Activated CD4-positive, alpha-beta T cell treated with anti-CD3 and anti-CD28 coated beads, Interleukin-2, amount 10 ng/mL, durations not matched to agents 7 days and 5 days (primary cell): Measurements from ENCODE around the gene OMG. TPM values are rescaled to one million over a fixed set of nuclear protein-coding genes. Genes with fewer than 3 reads are reported as not detected.

Source experiments
- CTCF ChIA-PET: fragments of 350-600 bp; sonication (Branson Sonifier 250); formaldehyde crosslinking; loops from one replicate; lab custom pipeline; 2021; ENCODE audit warnings: antibody characterized with exemption; lab: Charles Lee
- POLR2A ChIA-PET: fragments of 350-600 bp; sonication (Branson Sonifier 250); formaldehyde crosslinking; loops from one replicate; lab custom pipeline; 2021; ENCODE audit warnings: antibody characterized with exemption; lab: Charles Lee
- DNase-seq: peaks from one replicate; pipeline ENCODE4 v3.0.0-alpha.2; 2020
- H3K27ac Mint-ChIP-seq: one replicate; pipeline ENCODE4 v1.8.0; 2021; ENCODE audit warnings: mild to moderate bottlenecking, moderate library complexity, mixed read lengths
- H3K27me3 Mint-ChIP-seq: one replicate; pipeline ENCODE4 v1.8.0; 2021; ENCODE audit warnings: mixed read lengths
- H3K36me3 Mint-ChIP-seq: one replicate; pipeline ENCODE4 v1.8.0; 2021; ENCODE audit warnings: low read depth, mixed read lengths
- H3K4me1 Mint-ChIP-seq: one replicate; pipeline ENCODE4 v1.8.0; 2021; ENCODE audit warnings: mixed read lengths
- H3K4me3 Mint-ChIP-seq: one replicate; pipeline ENCODE4 v1.8.0; 2021; ENCODE audit warnings: mild to moderate bottlenecking, moderate library complexity, mixed read lengths
- H3K9me3 Mint-ChIP-seq: one replicate; pipeline ENCODE4 v1.8.0; 2021; ENCODE audit warnings: mixed read lengths
- total RNA-seq, 2 experiments: library from RNA; stranded (reverse); gene quantifications; one replicate each; pipeline ENCODE4 v1.2.3, GENCODE V29; 2021

The OMG gene
- total RNA-seq, 2 experiments from 2014 or later: 0.44 to 0.62 TPM

DNA sequence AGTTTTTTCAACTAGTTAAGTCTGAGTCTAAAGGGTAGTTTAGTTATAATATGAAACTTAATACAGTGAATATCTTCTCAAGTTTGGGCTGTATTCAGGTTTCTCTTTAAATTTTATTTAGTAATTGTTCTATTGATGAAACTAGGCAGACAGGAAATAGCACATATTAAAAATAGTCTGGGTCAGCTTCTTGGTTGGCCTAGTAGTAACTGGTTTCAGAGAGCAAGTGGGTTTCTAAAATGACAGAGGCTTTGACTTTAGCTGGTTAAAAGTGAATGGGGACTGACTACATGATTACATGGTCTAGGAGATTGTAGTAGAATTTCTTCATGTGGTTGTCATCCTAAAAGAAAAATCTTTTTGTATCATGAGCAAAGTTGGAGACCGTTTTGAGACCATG is 46.8 kb downstream of the OMG start:
- H3K36me3 Mint-ChIP-seq: no peaks in the 10 kb centered on the region
- H3K27me3 Mint-ChIP-seq: no peaks in the 10 kb centered on the region
- H3K9me3 Mint-ChIP-seq: no peaks in the 10 kb centered on the region
- DNase-seq: no peak
- ChIA-PET POLR2A (no interaction called here), CTCF (no interaction called here)
- H3K27ac Mint-ChIP-seq: no peak overlapping the region
- no peaks in the 10 kb centered on the region for H3K4me1 Mint-ChIP-seq
- H3K4me3 Mint-ChIP-seq: no peak overlapping the region

DNA sequence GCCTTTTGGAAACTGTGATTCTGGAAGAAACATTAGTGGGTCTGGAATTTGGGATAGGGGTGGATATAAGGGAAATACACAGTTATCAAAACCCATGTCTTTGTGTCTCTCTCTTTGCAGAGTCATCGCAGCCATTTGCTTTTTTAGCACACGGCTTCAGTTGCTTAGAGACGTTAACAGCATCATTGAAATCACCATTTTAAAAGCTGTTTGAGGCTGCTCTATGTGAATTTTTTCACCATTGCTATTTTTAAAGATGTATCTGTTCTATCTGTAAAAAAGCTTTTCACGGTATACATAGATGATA is 47.3 kb downstream of the OMG start:
- Mint-ChIP-seq H3K4me3 (no peak overlapping the region), H3K36me3 (no peaks in the 10 kb centered on the region), H3K27me3 (no peaks in the 10 kb centered on the region), H3K9me3 (no peaks in the 10 kb centered on the region), H3K27ac (no peak overlapping the region), H3K4me1 (no peaks in the 10 kb centered on the region)
- no peak for DNase-seq
- ChIA-PET POLR2A (no interaction called here), CTCF (no interaction called here)

DNA sequence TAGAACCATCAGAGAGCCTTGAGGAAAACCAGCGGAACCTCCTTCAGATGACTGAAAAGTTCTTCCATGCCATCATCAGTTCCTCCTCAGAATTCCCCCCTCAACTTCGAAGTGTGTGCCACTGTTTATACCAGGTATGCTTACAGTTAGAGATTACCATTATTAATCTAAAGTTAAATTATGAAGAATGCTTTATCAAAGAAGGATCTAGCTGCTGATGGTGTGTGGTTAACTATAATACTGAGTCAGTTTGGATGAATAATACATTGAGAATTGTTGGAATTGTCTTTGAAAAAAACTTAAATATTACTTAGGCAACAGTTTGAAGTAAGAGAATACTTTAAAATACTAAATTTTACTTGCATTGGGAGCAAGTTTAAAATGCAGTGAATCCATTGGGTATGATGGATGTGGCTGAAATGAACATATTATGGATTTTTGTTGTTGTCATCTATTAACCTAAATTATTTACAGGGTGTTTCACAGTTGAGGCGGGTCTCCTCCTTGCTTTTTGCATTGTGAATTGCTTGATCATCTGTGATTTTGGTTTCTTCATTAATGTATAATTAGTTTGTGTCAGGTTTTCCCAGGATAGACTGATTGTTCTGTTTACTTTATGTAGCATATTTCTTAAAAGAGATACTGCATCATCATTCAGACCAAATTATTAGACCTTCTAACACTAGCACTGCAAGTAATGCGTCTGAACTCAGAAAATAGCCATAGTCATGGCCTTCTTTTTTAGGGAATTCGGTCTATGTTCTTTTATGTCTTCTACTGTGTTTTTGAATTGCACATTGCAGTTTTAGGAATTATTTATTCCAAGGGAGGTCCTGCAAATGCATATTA is 47.8 kb downstream of the OMG start:
- no peaks in the 10 kb centered on the region for H3K9me3 Mint-ChIP-seq
- no peak overlapping the region for H3K27ac Mint-ChIP-seq
- DNase-seq: no peak
- no peak overlapping the region for H3K4me3 Mint-ChIP-seq
- no peaks in the 10 kb centered on the region for H3K27me3 Mint-ChIP-seq
- H3K36me3 Mint-ChIP-seq: no peaks in the 10 kb centered on the region
- POLR2A ChIA-PET: no interaction called here
- no peaks in the 10 kb centered on the region for H3K4me1 Mint-ChIP-seq
- CTCF ChIA-PET: no interaction called here

Other genes starting within 250 kb of the OMG start
- 10 to 100 TPM; 18.1 to 21.7 TPM for gene NF1, start 202.3 kb downstream of the OMG start, total RNA-seq
- gene EVI2B, start 16.8 kb upstream of the OMG start, total RNA-seq: 100 to 1,000 TPM in 1 of 2 experiments, 10 to 100 TPM in 1; 74.9 to 102 TPM
- gene EVI2A, start 24.4 kb upstream of the OMG start, total RNA-seq: 10 to 100 TPM; 58.9 to 73.4 TPM
- gene RAB11FIP4, start 94.4 kb upstream of the OMG start, total RNA-seq: 10 to 100 TPM; 34.4 to 35.5 TPM